Adrenal gland (tissue), 5 donors: ENCODE data around the gene ZNF592.

ENCODE experiments used
- POLR2A ChIP-seq, 2 donors: fragments of 450-650 bp; IDR thresholded peaks; one replicate each; pipeline ENCODE4 v1.6.1; 2017; ENCODE audit warnings: antibody characterized with exemption in 2 of 2, mild to moderate bottlenecking in 2 of 2, moderate library complexity in 1 of 2
- TF ChIP-seq, protein P1 (sequence below), 6 experiments: fragments of 450-650 bp in 4 of 6; fragments of 200-600 bp in 2 of 6; sonication (generic) in 1 of 6; IDR thresholded peaks; 1 replicate in 5 of 6; 2 replicates in 1 of 6; pipeline versions ENCODE4 v1.5.1 to v1.8.0; 2016 to 2021; ENCODE audit warnings: antibody characterized with exemption in 6 of 6, mild to moderate bottlenecking in 2 of 6, moderate library complexity in 1 of 6
- donor health status: DM: no; HTN: no; CAD: no.

DNA sequence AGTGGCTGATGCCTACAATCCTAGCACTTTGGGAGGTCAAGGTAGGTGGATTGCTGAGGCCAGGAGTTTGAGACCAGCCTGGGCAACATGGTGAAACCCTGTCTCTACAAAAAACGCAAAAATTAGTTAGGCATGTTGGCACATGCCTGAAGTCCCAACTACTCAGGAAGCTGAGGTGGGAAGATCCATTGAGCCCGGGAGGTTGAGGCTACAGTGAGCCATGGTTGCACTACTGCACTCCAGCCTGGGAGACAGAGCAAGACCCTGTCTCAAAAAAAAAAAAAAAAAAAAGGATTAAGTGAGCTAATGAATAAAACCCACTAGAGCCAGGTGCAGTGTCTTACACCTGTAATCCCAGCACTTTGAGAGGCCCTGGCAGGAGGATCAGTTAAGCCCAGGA, 25.8 kb upstream of the ZNF592 start:
- TF ChIP-seq, protein P1, sequence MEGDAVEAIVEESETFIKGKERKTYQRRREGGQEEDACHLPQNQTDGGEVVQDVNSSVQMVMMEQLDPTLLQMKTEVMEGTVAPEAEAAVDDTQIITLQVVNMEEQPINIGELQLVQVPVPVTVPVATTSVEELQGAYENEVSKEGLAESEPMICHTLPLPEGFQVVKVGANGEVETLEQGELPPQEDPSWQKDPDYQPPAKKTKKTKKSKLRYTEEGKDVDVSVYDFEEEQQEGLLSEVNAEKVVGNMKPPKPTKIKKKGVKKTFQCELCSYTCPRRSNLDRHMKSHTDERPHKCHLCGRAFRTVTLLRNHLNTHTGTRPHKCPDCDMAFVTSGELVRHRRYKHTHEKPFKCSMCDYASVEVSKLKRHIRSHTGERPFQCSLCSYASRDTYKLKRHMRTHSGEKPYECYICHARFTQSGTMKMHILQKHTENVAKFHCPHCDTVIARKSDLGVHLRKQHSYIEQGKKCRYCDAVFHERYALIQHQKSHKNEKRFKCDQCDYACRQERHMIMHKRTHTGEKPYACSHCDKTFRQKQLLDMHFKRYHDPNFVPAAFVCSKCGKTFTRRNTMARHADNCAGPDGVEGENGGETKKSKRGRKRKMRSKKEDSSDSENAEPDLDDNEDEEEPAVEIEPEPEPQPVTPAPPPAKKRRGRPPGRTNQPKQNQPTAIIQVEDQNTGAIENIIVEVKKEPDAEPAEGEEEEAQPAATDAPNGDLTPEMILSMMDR (IDR thresholded peaks at IDR 0.05), result no peak
- no peak for TF ChIP-seq POLR2A (IDR thresholded peaks at IDR 0.05)
